DND-41 (cell line): ENCODE data around the gene TIMM22.
"Not testable (repeated sequence)": the region's sequence is repeated elsewhere in the genome, so short reads cannot be mapped to it uniquely, and the experiment has no call there.

Source experiments
- ATAC-seq: fragments of 200-7000 bp; cut with Tn5 transposase; 3 replicates; pipeline ENCODE4 v1.9.1; 2021; ENCODE audit warnings: low read depth; ENCODE audit not compliant: insufficient read depth
- DNase-seq: peaks from one replicate; pipeline ENCODE4 v3.0.0-alpha.2; 2020
- H2AFZ ChIP-seq: 2 replicates; pipeline ENCODE4 v1.6.0; 2012; ENCODE audit warnings: low read depth, low read length
- H3K27ac ChIP-seq: 2 replicates; pipeline ENCODE4 v1.5.1; 2012; ENCODE audit warnings: low read length, inconsistent platforms
- H3K27me3 ChIP-seq: fragments of 200-600 bp; sonication (generic); 2 replicates; pipeline ENCODE4 v1.6.0; 2012; ENCODE audit warnings: low read length, mild to moderate bottlenecking, inconsistent platforms; ENCODE audit not compliant: insufficient read depth, poor library complexity
- H3K36me3 ChIP-seq: 2 replicates; pipeline ENCODE4 v1.5.1; 2012; ENCODE audit warnings: low read length, inconsistent platforms; ENCODE audit not compliant: insufficient read depth
- H3K4me1 ChIP-seq: 2 replicates; pipeline ENCODE4 v1.5.1; 2012; ENCODE audit warnings: mild to moderate bottlenecking, low read length; ENCODE audit not compliant: insufficient read depth
- H3K4me2 ChIP-seq: 2 replicates; pipeline ENCODE4 v1.6.0; 2012; ENCODE audit warnings: mild to moderate bottlenecking, moderate library complexity, low read length, inconsistent platforms; ENCODE audit not compliant: insufficient read depth
- H3K4me3 ChIP-seq, 2 experiments: fragments of 200-600 bp in 1 of 2; shearing (Covaris generic) in 1 of 2; 2 replicates each; pipeline ENCODE4 v1.5.1; 2012 to 2016; ENCODE audit warnings: inconsistent platforms in 2 of 2, low read length in 2 of 2, mild to moderate bottlenecking in 2 of 2, low read depth in 1 of 2, moderate library complexity in 1 of 2
- H3K79me2 ChIP-seq: 2 replicates; pipeline ENCODE4 v1.6.0; 2012; ENCODE audit warnings: low read length, inconsistent platforms; ENCODE audit not compliant: insufficient read depth
- H3K9ac ChIP-seq: 2 replicates; pipeline ENCODE4 v1.6.0; 2012; ENCODE audit warnings: low read depth, mild to moderate bottlenecking, inconsistent platforms, low read length, moderate library complexity
- H3K9me3 ChIP-seq: 2 replicates; pipeline ENCODE4 v1.5.1; 2012; ENCODE audit warnings: low read length, moderate library complexity, mild to moderate bottlenecking, inconsistent platforms; ENCODE audit not compliant: insufficient read depth, severe bottlenecking
- H4K20me1 ChIP-seq: 2 replicates; pipeline ENCODE4 v1.6.0; 2012; ENCODE audit warnings: low read length; ENCODE audit not compliant: insufficient read depth
- CTCF ChIP-seq: IDR thresholded peaks from 2 replicates; pipeline ENCODE4 v1.5.1; 2012; ENCODE audit warnings: borderline replicate concordance, low read length, moderate library complexity, mild to moderate bottlenecking; ENCODE audit not compliant: poor library complexity, severe bottlenecking; ENCODE audit errors: extremely low read depth
- EZH2 ChIP-seq: IDR thresholded peaks from 3 replicates; pipeline ENCODE4 v1.6.1; 2012; ENCODE audit warnings: borderline replicate concordance, low read depth, mild to moderate bottlenecking, moderate library complexity, low read length, inconsistent platforms; ENCODE audit not compliant: severe bottlenecking

The TIMM22 gene

DNA sequence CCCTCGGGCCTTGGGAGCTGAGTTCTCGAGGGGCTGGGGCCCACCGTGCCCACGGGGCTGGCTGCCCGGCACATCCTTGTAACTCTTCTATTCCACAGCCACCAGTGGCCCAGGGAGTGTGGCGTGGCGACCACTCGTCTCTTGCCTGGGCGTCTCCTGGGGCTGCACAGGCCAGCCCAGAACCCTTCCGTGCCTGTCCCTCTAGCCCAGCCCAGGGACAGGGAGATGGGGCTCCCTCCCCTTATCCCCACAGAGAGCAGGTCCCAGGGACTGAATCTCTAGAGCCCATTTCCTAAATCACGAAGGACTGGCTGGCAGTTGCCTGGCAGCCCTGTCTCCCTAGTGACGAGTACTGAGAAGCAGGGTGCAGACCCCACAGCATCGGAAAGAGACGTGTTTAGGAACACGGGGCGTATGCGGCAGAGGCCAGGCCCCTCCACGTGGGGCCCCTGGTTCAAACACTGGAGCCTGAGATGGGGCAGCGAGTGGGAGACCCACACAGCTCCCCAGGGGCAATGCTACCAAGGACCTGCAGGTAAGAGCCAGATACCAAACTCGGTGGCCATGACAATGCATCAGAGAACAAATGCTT lies 51.0 kb downstream of the TIMM22 start:
- TF ChIP-seq EZH2 (no peak), CTCF (no peak)
- Histone ChIP-seq H3K4me1 (no peaks in the 10 kb centered on the region), H2AFZ (no peak overlapping the region), H3K27me3 (no peaks in the 10 kb centered on the region), H3K27ac (no peak overlapping the region), H3K36me3 (peaks cover 6% of the 10 kb centered on the region; the same call in 1 of the 2 replicates), H3K9me3 (no peaks in the 10 kb centered on the region), H3K79me2 (no peaks in the 10 kb centered on the region), H3K4me2 (no peak overlapping the region), H3K9ac (no peak overlapping the region), H3K4me3 (no peak overlapping the region), H4K20me1 (no peaks in the 10 kb centered on the region)
- DNase-seq (no peak), ATAC-seq (no peak)

- H3K27me3 ChIP-seq, H3K9me3 ChIP-seq, H3K27ac ChIP-seq, DNase-seq, H4K20me1 ChIP-seq, H3K36me3 ChIP-seq, H3K4me3 ChIP-seq, H3K4me2 ChIP-seq, H3K9ac ChIP-seq, ATAC-seq, H3K79me2 ChIP-seq, H2AFZ ChIP-seq, H3K4me1 ChIP-seq: not testable (repeated sequence)
These were observed 51.7 kb downstream of the TIMM22 start for GRCh38 chr17:1048516-1049115.

GRCh38 chr17:1049446-1050225 lies 52.7 kb downstream of the TIMM22 start:
- no peak overlapping the region for H3K4me2 ChIP-seq
- H3K4me3 ChIP-seq: no peak overlapping the region
- H2AFZ ChIP-seq: no peak overlapping the region
- no peaks in the 10 kb centered on the region for H3K4me1 ChIP-seq
- H3K27ac ChIP-seq: no peak overlapping the region
- no peaks in the 10 kb centered on the region for H3K27me3 ChIP-seq
- no peaks in the 10 kb centered on the region for H3K79me2 ChIP-seq
- DNase-seq (no peak), ATAC-seq (no peak)
- no peak overlapping the region for H3K9ac ChIP-seq
- no peak for TF ChIP-seq EZH2
- no peak for TF ChIP-seq CTCF
- H3K36me3 ChIP-seq: peaks cover 12% of the 10 kb centered on the region
- no peaks in the 10 kb centered on the region for H3K9me3 ChIP-seq
- no peaks in the 10 kb centered on the region for H4K20me1 ChIP-seq

DNA sequence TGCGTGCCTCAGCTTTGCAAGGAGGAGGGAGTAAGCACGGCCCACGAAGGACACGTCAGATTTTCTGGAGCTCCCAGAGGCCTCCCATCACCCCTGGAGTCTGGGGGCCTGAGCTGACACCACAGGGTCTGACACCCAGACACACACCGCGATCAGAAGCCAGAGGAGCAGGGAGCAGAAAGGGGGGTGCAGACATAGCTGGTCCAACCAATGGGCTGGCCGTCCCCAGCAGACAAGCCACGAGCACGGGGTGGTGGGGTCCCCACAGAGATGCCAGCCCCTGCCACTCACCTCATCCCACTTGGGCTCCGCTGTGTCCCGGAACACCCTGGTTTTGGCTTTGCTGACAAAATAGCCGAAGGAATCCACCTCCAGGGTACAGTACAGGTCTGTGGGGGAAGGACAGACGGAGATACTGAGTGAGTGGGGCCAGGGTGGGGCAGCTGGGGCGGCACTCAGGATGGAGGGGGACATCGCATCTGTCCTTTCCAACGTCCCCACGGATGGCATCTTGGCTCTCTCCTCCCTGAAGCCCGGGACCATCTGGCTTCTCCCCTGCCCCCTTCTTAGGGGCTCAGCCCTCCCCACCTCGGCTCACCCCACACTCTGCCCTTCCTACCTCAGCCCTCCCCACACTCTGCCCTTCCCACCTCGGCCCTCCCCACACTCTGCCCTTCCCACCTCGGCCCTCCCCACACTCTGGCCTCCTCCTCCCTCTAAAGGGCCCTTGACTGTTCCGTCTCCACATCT lies 53.5 kb downstream of the TIMM22 start:
- no peak overlapping the region for H2AFZ ChIP-seq

More for the DNA sequence above, 53.5 kb downstream of the TIMM22 start:
- TF ChIP-seq CTCF (no peak), EZH2 (no peak)
- ATAC-seq: no peak
- Histone ChIP-seq H3K4me1 (no peaks in the 10 kb centered on the region), H3K36me3 (peaks cover 17% of the 10 kb centered on the region), H3K27ac (no peak overlapping the region), H3K9ac (no peak overlapping the region), H3K4me3 (no peak overlapping the region), H4K20me1 (no peaks in the 10 kb centered on the region), H3K4me2 (no peak overlapping the region), H3K9me3 (no peaks in the 10 kb centered on the region), H3K27me3 (no peaks in the 10 kb centered on the region), H3K79me2 (no peaks in the 10 kb centered on the region)
- DNase-seq: no peak
